Stomach (tissue), 9 donors: Measurements from ENCODE around the gene HECTD4. TPM values are rescaled to one million over a fixed set of nuclear protein-coding genes. Genes with fewer than 3 reads are reported as not detected.
"Not testable (repeated sequence)": the region's sequence is repeated elsewhere in the genome, so short reads cannot be mapped to it uniquely, and the experiment has no call there.

ENCODE experiments used
- DNase-seq, 2 donors: peaks; one replicate each; pipeline versions ENCODE4 v3.0.0 to v3.0.0-alpha.2; 2013 to 2019
- H3K27ac ChIP-seq, 5 donors: fragments of 200-600 bp in 4 of 5; sonication (generic) in 4 of 5; one replicate each; pipeline ENCODE4 v1.5.1; 2013 to 2019; ENCODE audit warnings: mild to moderate bottlenecking in 1 of 5, moderate library complexity in 1 of 5
- H3K27me3 ChIP-seq, 3 donors: fragments of 200-600 bp; sonication (generic); one replicate each; pipeline ENCODE4 v1.5.1; 2017 to 2019; ENCODE audit warnings: mixed run types in 1 of 3
- H3K36me3 ChIP-seq, 4 donors: fragments of 200-600 bp; sonication (generic); 1 replicate in 3 of 4; 2 replicates in 1 of 4; pipeline ENCODE4 v1.5.1; 2016 to 2019
- H3K4me1 ChIP-seq, 4 donors: fragments of 200-600 bp; sonication (generic); one replicate each; pipeline ENCODE4 v1.5.1; 2016 to 2019
- H3K4me3 ChIP-seq, 4 donors: fragments of 200-600 bp; sonication (generic) in 3 of 4; one replicate each; pipeline ENCODE4 v1.5.1; 2016 to 2019; ENCODE audit warnings: mild to moderate bottlenecking in 1 of 4
- H3K9me3 ChIP-seq, 4 donors: fragments of 200-600 bp; sonication (generic); one replicate each; pipeline ENCODE4 v1.5.1; 2016 to 2019
- CTCF ChIP-seq, 7 experiments: fragments of 450-650 bp in 4 of 7; fragments of 200-600 bp in 3 of 7; sonication (generic) in 3 of 7; IDR thresholded peaks; one replicate each; pipeline ENCODE4 v1.5.1; 2016 to 2019; ENCODE audit warnings: antibody characterized with exemption in 7 of 7, control low read depth in 2 of 7, mild to moderate bottlenecking in 1 of 7
- EP300 ChIP-seq: sonication (generic); formaldehyde crosslinking; IDR thresholded peaks from one replicate; pipeline ENCODE4 v1.6.1; 2017; ENCODE audit warnings: antibody characterized with exemption
- POLR2A ChIP-seq, 4 donors: fragments of 450-650 bp; IDR thresholded peaks; one replicate each; pipeline ENCODE4 v1.6.1; 2016; ENCODE audit warnings: antibody characterized with exemption in 4 of 4, control low read depth in 2 of 4, mild to moderate bottlenecking in 1 of 4, moderate library complexity in 1 of 4
- POLR2AphosphoS5 ChIP-seq, 3 donors: sonication (generic); formaldehyde crosslinking; IDR thresholded peaks; one replicate each; pipeline ENCODE4 v1.6.1; 2016; ENCODE audit warnings: antibody characterized with exemption in 3 of 3
- WGBS, 5 donors: extraction: QIAGEN DNeasy Blood & Tissue Kit in 3 of 5; methylation state at CpG; one replicate each; pipeline versions ENCODE4 v1.1.5 to v1.1.7; 2013 to 2018; 5-methylcytosine and 5-hydroxymethylcytosine counted together
- intact Hi-C: fragments of 100-400 bp; cut with DNase I; formaldehyde crosslinking; loops from one replicate; pipeline ENCODE4 v1.15.1; 2023; ENCODE audit warnings: low total_unique reads
- polyA plus RNA-seq, 3 donors: library from polyadenylated mRNA; stranded (reverse); fragments of 200-250 nt; gene quantifications; one replicate each; pipeline ENCODE4 v1.2.3, GENCODE V29; 2013
- total RNA-seq, 5 donors: library from RNA; depleted of rRNA; stranded (reverse); fragments of >200 nt; gene quantifications; one replicate each; pipeline versions ENCODE4 v1.1.0 to v1.2.3, GENCODE V29; 2014 to 2016
- donor health status: healthy with polysubstance abuse.
- donor health status: Bipolar disorder and iron deficiency.
- donor health status: healthy.

Gene HECTD4
- total and polyA plus RNA-seq, 8 donors: 3.2 to 375 (median 58.7) TPM

- Histone ChIP-seq H3K4me3 (peak overlapping the region in 1 of 4 donors; percentile 24), H3K27ac (peak overlapping the region; percentile 9 to 64 (median 56)), H3K9me3 (no peaks in the 10 kb centered on the region), H3K36me3 (no peaks in the 10 kb centered on the region), H3K4me1 (peaks cover 0 to 36% (median 19%) of the 10 kb centered on the region in 4 donors), H3K27me3 (no peaks in the 10 kb centered on the region)
- WGBS, 5 donors: 15 to 31% (median 25%) methylated on average over 2 of the region's 2 CpGs
- no peak for DNase-seq
- TF ChIP-seq CTCF (IDR thresholded peaks at IDR 0.05) (no peak), EP300 (no peak), POLR2AphosphoS5 (IDR thresholded peaks at IDR 0.05) (peak in 1 of 3 donors; percentile 10)
- intact Hi-C loops: no loop called here
These were observed 31.8 kb upstream of the HECTD4 start for GRCh38 chr12:112413855-112414625.

GRCh38 chr12:112409906-112410244 lies 27.6 kb upstream of the HECTD4 start:
- Histone ChIP-seq H3K27me3 (no peaks in the 10 kb centered on the region), H3K9me3 (no peaks in the 10 kb centered on the region), H3K4me3 (peak overlapping the region in 1 of 4 donors; percentile 66), H3K4me1 (peaks cover 14 to 50% (median 30%) of the 10 kb centered on the region in 4 donors), H3K36me3 (peaks cover 31 to 34% (median 34%) of the 10 kb centered on the region in 4 donors), H3K27ac (peak overlapping the region in 3 of 5 donors; percentile 89 to 94 (median 92))
- intact Hi-C loops: no loop called here
- DNase-seq: no peak
- TF ChIP-seq POLR2AphosphoS5 (IDR thresholded peaks at IDR 0.05) (no peak), EP300 (no peak), POLR2A (IDR thresholded peaks at IDR 0.05) (no peak), CTCF (IDR thresholded peaks at IDR 0.05) (no peak)
- 91 to 96% (median 93%) methylated on average over 14 of the region's 14 CpGs for WGBS, 5 donors

GRCh38 chr12:112409064-112409905 lies 27.1 kb upstream of the HECTD4 start, which contains the start of gene RPL6:
TSS of gene RPL6 (minus strand) at chr12:112409605. CDS start at chr12:112408656, 949 bp downstream.
- intact Hi-C loops: no loop called here
- Histone ChIP-seq H3K36me3 (peaks cover 37 to 40% (median 40%) of the 10 kb centered on the region in 4 donors), H3K27me3 (no peaks in the 10 kb centered on the region), H3K27ac (peak within 1 kb of the TSS; percentile 89 to 94 (median 90)), H3K4me3 (peak within 1 kb of the TSS; percentile 66 to 87 (median 74)), H3K9me3 (no peaks in the 10 kb centered on the region), H3K4me1 (peaks cover 14 to 44% (median 28%) of the 10 kb centered on the region in 4 donors)
- 10 to 11% (median 11%) methylated on average over 46 of the region's 46 CpGs for WGBS, 5 donors
- peak; percentile 72 to 96 for DNase-seq
- TF ChIP-seq POLR2AphosphoS5 (IDR thresholded peaks at IDR 0.05) (peak; percentile 40 to 90 (median 86)), POLR2A (IDR thresholded peaks at IDR 0.05) (peak in 1 of 4 donors; percentile 29), EP300 (no peak)

GRCh38 chr12:112408621-112409020 lies 26.4 kb upstream of the HECTD4 start:
- peak overlapping the region; percentile 66 to 87 (median 74) for H3K4me3 ChIP-seq
- no peaks in the 10 kb centered on the region for H3K27me3 ChIP-seq
- WGBS, 5 donors: 8 to 14% (median 11%) methylated on average over 5 of the region's 5 CpGs
- H3K4me1 ChIP-seq: peaks cover 12 to 37% (median 24%) of the 10 kb centered on the region in 4 donors
- no peak for TF ChIP-seq POLR2A (IDR thresholded peaks at IDR 0.05)
- no peak for TF ChIP-seq POLR2AphosphoS5 (IDR thresholded peaks at IDR 0.05)
- TF ChIP-seq EP300: no peak
- TF ChIP-seq CTCF (IDR thresholded peaks at IDR 0.05): no peak
- intact Hi-C loops: no loop called here
- DNase-seq: no peak
- H3K36me3 ChIP-seq: peaks cover 39 to 47% (median 46%) of the 10 kb centered on the region in 4 donors
- peak overlapping the region; percentile 89 to 94 (median 90) for H3K27ac ChIP-seq
- no peaks in the 10 kb centered on the region for H3K9me3 ChIP-seq

- DNase-seq, intact Hi-C loops, H3K27me3 ChIP-seq, H3K9me3 ChIP-seq: not testable (repeated sequence)
- WGBS, 5 donors: 66 to 72% (median 70%) methylated on average over 6 of the region's 6 CpGs
- peak overlapping the region in 1 of 5 donors; percentile 89 for H3K27ac ChIP-seq
- peaks cover 39 to 50% (median 48%) of the 10 kb centered on the region in 4 donors for H3K36me3 ChIP-seq
- H3K4me3 ChIP-seq: peak overlapping the region in 2 of 4 donors; percentile 66 to 82
- H3K4me1 ChIP-seq: peaks cover 12 to 32% (median 22%) of the 10 kb centered on the region in 4 donors
These were observed 25.5 kb upstream of the HECTD4 start for GRCh38 chr12:112407683-112408082.
